A204.1 (cell line): ENCODE results near the gene TRIM37.

Experiments
- FAIRE-seq: peaks from 2 replicates; lab custom pipeline; 2012; peaks lifted over from hg19 to GRCh38; lab: Jason Lieb, UNC

Gene TRIM37

DNA sequence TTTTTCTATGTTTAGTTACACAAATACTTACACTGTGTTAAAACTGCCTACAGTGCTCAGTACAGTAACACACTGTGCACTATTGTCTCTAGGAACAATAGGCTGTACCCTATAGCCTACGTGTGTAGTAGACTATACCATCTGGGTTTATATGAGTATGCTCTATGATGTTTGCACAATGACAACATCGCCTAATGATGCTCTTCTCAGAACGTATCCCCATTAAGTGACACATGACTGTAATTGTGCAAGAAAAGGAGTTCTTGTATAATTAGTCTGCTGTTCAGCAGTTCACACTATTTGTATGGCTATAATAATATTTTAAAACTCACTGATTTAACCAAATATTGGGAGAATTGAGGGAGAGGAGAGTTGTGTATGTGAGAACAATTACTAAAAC, 173.7 kb downstream of the TRIM37 start:
- no peak for FAIRE-seq
